ENCODE results near the gene SELENOK.

SELENOK gene

GRCh38 chr3:53837331-53837730 lies 54.3 kb downstream of the SELENOK start:
- no peak for DNase-seq (ENCODE audit: extremely low read depth, low read depth)
- TF ChIP-seq CTCF (IDR thresholded peaks at IDR 0.05; ENCODE audit: low read depth, low read length, missing control alignments) = no peak
- H3K4me3 ChIP-seq (replicated peaks; ENCODE audit: low read depth, low read length) = no peak overlapping the region

- no peak overlapping the region for H3K4me3 ChIP-seq (replicated peaks; ENCODE audit: low read depth, low read length)
- TF ChIP-seq CTCF (IDR thresholded peaks at IDR 0.05; ENCODE audit: low read depth, low read length, missing control alignments) = no peak
- no peak for DNase-seq (ENCODE audit: extremely low read depth, low read depth)
Measured at GRCh38 chr3:53836084-53836872, 55.4 kb downstream of the SELENOK start.

GRCh38 chr3:53835257-53835656 lies 56.4 kb downstream of the SELENOK start:
- H3K4me3 ChIP-seq (replicated peaks; ENCODE audit: low read depth, low read length) = no peak overlapping the region
- TF ChIP-seq CTCF (IDR thresholded peaks at IDR 0.05; ENCODE audit: low read depth, low read length, missing control alignments) = no peak

GRCh38 chr3:53834429-53835095 lies 57.1 kb downstream of the SELENOK start:
- no peak for TF ChIP-seq CTCF (IDR thresholded peaks at IDR 0.05; ENCODE audit: low read depth, low read length, missing control alignments)
- no peak for DNase-seq (ENCODE audit: extremely low read depth, low read depth)
- no peak overlapping the region for H3K4me3 ChIP-seq (replicated peaks; ENCODE audit: low read depth, low read length)

More at GRCh38 chr3:53835257-53835656, 56.4 kb downstream of the SELENOK start:
- DNase-seq (ENCODE audit: extremely low read depth, low read depth) = no peak

Data from HFF-Myc (cell line).